Measurements from ENCODE around the gene RETREG3. TPM values are rescaled to one million over a fixed set of nuclear protein-coding genes. Genes with fewer than 3 reads are reported as not detected.

The RETREG3 gene
- total and polyA plus RNA-seq, 2 of the 13 experiments (the other 11 are each of a cell fraction or from before 2014, with no cell fraction given) = 47.0 to 55.8 TPM

DNA sequence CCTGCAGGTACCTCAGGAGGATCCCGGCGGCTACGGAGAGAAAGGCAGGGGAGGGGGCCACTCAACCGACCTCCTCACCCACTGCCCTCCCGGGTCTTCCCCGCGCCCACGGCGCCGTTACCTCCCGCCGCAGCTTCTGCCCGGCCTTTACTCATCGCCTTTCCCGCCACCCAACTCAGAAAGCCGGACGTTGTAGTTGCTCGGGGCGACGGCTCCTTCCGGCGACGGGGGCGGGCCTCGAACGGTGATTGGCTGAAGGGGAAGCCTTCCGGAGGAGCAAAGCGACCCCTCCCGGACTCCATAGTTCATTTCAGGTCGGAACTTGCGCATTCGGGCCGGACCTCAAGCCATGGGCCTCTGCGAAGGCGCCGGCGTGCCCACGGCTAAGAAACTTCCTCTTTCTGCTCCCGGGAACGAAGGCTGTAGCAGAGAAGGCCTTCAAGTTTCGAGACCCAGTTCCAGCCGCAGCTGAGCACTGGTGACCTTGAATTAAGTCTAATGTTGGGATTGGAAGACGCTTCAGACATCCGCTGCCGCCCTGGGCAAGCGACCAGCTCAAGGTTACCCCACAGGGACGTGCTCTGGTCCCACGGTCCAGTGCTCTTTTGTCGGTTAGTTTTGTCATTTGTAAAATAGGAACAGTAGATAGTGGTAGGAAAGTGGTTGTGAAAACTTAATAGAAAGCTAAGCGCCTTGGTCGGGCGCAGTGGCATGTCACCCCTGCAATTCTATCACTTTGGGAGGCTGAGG, 31.5 kb downstream of the RETREG3 start, which contains the start of gene PSMC3IP (continued):
- TF ChIP-seq ZNF354B (CRISPR knock-in tag; IDR thresholded peaks at IDR 0.05) = peak; percentile 17; the same call in 1 of the 2 replicates
- TF ChIP-seq, protein P1, sequence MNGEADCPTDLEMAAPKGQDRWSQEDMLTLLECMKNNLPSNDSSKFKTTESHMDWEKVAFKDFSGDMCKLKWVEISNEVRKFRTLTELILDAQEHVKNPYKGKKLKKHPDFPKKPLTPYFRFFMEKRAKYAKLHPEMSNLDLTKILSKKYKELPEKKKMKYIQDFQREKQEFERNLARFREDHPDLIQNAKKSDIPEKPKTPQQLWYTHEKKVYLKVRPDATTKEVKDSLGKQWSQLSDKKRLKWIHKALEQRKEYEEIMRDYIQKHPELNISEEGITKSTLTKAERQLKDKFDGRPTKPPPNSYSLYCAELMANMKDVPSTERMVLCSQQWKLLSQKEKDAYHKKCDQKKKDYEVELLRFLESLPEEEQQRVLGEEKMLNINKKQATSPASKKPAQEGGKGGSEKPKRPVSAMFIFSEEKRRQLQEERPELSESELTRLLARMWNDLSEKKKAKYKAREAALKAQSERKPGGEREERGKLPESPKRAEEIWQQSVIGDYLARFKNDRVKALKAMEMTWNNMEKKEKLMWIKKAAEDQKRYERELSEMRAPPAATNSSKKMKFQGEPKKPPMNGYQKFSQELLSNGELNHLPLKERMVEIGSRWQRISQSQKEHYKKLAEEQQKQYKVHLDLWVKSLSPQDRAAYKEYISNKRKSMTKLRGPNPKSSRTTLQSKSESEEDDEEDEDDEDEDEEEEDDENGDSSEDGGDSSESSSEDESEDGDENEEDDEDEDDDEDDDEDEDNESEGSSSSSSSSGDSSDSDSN (CRISPR knock-in tag; IDR thresholded peaks at IDR 0.05) = peak; percentile 54
- TF ChIP-seq ZNF12 (CRISPR knock-in tag; IDR thresholded peaks at IDR 0.05) = no peak
- TF ChIP-seq NFATC3 (CRISPR knock-in tag; IDR thresholded peaks at IDR 0.05) = peak; percentile 69; the same call in 1 of the 2 replicates
- TF ChIP-seq, protein P2, sequence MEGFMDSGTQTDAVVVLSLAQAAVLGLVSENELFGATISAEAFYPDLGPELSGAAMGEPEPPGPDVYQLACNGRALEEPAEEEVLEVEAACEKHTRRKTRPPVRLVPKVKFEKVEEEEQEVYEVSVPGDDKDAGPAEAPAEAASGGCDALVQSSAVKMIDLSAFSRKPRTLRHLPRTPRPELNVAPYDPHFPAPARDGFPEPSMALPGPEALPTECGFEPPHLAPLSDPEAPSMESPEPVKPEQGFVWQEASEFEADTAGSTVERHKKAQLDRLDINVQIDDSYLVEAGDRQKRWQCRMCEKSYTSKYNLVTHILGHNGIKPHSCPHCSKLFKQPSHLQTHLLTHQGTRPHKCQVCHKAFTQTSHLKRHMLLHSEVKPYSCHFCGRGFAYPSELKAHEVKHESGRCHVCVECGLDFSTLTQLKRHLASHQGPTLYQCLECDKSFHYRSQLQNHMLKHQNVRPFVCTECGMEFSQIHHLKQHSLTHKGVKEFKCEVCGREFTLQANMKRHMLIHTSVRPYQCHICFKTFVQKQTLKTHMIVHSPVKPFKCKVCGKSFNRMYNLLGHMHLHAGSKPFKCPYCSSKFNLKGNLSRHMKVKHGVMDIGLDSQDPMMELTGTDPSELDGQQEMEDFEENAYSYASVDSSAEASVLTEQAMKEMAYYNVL (CRISPR knock-in tag; IDR thresholded peaks at IDR 0.05; ENCODE audit: borderline replicate concordance) = peak; percentile 53; the same call in 1 of the 2 replicates
- TF ChIP-seq ZNF781 (CRISPR knock-in tag; IDR thresholded peaks at IDR 0.05; ENCODE audit: borderline replicate concordance, not compliant biosample characterization) = peak; percentile 55
- TF ChIP-seq, protein P3, sequence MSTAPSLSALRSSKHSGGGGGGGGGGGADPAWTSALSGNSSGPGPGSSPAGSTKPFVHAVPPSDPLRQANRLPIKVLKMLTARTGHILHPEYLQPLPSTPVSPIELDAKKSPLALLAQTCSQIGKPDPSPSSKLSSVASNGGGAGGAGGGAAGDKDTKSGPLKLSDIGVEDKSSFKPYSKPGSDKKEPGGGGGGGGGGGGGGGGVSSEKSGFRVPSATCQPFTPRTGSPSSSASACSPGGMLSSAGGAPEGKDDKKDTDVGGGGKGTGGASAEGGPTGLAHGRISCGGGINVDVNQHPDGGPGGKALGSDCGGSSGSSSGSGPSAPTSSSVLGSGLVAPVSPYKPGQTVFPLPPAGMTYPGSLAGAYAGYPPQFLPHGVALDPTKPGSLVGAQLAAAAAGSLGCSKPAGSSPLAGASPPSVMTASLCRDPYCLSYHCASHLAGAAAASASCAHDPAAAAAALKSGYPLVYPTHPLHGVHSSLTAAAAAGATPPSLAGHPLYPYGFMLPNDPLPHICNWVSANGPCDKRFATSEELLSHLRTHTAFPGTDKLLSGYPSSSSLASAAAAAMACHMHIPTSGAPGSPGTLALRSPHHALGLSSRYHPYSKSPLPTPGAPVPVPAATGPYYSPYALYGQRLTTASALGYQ (CRISPR knock-in tag; IDR thresholded peaks at IDR 0.05) = peak; percentile 82
- TF ChIP-seq, protein P4, sequence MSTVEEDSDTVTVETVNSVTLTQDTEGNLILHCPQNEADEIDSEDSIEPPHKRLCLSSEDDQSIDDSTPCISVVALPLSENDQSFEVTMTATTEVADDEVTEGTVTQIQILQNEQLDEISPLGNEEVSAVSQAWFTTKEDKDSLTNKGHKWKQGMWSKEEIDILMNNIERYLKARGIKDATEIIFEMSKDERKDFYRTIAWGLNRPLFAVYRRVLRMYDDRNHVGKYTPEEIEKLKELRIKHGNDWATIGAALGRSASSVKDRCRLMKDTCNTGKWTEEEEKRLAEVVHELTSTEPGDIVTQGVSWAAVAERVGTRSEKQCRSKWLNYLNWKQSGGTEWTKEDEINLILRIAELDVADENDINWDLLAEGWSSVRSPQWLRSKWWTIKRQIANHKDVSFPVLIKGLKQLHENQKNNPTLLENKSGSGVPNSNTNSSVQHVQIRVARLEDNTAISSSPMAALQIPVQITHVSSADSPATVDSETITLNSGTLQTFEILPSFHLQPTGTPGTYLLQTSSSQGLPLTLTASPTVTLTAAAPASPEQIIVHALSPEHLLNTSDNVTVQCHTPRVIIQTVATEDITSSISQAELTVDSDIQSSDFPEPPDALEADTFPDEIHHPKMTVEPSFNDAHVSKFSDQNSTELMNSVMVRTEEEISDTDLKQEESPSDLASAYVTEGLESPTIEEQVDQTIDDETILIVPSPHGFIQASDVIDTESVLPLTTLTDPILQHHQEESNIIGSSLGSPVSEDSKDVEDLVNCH (CRISPR knock-in tag; IDR thresholded peaks at IDR 0.05) = 0 out of 2 replicates have a peak, but pooled peaks have one; percentile 53
- no peak for TF ChIP-seq SRF (IDR thresholded peaks at IDR 0.05; ENCODE audit: low read depth, low read length)
- TF ChIP-seq HNRNPUL1 (IDR thresholded peaks at IDR 0.05; ENCODE audit: low read depth, low read length) = no peak
- TF ChIP-seq MYC (CRISPR knock-in tag; IDR thresholded peaks at IDR 0.05; ENCODE audit: borderline replicate concordance) = peak; percentile 78
- TF ChIP-seq, protein P5, sequence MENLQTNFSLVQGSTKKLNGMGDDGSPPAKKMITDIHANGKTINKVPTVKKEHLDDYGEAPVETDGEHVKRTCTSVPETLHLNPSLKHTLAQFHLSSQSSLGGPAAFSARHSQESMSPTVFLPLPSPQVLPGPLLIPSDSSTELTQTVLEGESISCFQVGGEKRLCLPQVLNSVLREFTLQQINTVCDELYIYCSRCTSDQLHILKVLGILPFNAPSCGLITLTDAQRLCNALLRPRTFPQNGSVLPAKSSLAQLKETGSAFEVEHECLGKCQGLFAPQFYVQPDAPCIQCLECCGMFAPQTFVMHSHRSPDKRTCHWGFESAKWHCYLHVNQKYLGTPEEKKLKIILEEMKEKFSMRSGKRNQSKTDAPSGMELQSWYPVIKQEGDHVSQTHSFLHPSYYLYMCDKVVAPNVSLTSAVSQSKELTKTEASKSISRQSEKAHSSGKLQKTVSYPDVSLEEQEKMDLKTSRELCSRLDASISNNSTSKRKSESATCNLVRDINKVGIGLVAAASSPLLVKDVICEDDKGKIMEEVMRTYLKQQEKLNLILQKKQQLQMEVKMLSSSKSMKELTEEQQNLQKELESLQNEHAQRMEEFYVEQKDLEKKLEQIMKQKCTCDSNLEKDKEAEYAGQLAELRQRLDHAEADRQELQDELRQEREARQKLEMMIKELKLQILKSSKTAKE (CRISPR knock-in tag; IDR thresholded peaks at IDR 0.05; ENCODE audit: borderline replicate concordance) = no peak
- TF ChIP-seq, protein P6, sequence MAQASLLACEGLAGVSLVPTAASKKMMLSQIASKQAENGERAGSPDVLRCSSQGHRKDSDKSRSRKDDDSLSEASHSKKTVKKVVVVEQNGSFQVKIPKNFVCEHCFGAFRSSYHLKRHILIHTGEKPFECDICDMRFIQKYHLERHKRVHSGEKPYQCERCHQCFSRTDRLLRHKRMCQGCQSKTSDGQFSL (CRISPR knock-in tag; IDR thresholded peaks at IDR 0.05) = no peak

Measured in HepG2 (cell line).